GM12801 (cell line): ENCODE data around the gene MBNL2.

Experiments used
- CTCF ChIP-seq: IDR thresholded peaks from one replicate; pipeline ENCODE4 v1.5.1; 2011; ENCODE audit warnings: control low read depth; ENCODE audit not compliant: insufficient read length; ENCODE audit errors: extremely low read depth

The MBNL2 gene

DNA sequence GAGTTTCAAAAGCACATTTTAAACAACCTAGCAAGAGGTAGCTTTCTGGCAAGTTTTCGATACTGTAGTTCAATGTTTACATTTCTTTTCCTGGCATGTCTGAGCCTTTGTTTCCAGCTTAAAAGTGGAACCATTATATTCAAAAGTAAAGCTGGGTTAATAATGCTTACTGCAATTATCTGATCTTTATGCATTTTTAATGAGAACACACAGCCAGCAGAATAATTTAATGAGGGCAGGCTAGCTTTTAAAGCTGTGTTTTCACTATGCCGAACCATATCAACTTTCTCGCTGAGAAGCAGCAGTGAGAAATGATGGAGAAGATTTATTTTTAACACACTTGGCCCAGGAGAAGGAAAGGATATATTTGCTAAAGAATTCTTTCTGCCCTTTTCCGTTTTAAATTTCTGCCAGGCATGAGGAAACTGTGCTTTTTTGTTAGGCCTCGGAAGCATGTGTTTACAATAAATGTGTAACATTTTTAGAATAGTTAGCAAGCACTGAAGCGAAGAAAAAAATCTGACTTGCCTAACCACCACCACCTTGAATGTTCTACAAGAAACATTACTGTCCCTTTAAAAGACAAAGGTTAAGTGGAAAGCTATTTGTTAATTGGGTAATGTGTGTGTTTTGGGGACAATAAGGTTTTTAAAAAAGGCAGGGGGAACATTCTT lies 1.0 kb downstream of the MBNL2 start:
- no peak for TF ChIP-seq CTCF

DNA sequence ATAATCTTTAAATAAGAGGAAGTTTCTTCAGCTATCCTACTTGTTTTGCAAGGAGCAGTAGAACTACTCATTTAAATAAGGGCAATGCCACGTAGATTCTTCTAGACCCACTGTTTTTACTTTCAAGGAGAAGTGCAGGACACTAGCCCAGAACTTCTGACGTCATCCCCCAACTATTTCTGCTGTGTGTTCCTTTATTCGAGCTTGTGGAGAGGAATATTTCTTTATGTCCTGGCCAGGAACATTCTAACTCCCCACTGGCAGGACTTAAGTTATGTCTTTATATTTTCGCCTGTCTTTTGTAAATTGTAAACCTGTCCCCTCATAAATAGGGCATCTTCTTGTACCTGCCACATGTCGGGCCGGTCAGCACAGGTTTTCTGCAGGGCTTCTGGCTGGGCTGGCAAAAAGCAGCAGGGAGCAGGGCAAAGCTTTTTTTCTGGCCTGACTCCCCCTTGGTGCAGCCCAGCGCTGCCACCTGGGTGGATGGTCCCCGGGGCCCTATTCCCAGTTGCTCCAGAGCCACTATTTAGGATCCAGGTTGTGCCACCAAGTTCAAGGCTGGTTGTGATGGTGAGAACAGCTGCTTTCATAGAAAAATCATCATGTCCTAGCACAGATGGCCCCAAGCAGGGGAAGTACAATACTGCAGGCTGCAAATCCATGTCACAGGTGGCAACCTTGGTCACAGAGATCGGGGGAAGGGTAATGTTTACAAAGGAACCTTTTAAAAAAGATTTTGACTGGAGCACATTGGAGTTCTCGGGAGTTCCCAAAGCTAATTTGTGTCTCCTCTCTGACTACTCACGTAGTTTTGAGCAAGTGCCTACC lies 1.8 kb downstream of the MBNL2 start:
- TF ChIP-seq CTCF: no peak

GRCh38 chr13:97224544-97225300 lies 2.6 kb downstream of the MBNL2 start:
- no peak for TF ChIP-seq CTCF

- no peak for TF ChIP-seq CTCF
These were observed 3.4 kb downstream of the MBNL2 start for GRCh38 chr13:97225533-97225932.

GRCh38 chr13:97226013-97226412 lies 3.9 kb downstream of the MBNL2 start:
- TF ChIP-seq CTCF: no peak

- TF ChIP-seq CTCF: no peak
These were observed 4.9 kb downstream of the MBNL2 start for GRCh38 chr13:97226788-97227627.
